ENCODE measurements around the gene GMDS.

The GMDS gene

DNA sequence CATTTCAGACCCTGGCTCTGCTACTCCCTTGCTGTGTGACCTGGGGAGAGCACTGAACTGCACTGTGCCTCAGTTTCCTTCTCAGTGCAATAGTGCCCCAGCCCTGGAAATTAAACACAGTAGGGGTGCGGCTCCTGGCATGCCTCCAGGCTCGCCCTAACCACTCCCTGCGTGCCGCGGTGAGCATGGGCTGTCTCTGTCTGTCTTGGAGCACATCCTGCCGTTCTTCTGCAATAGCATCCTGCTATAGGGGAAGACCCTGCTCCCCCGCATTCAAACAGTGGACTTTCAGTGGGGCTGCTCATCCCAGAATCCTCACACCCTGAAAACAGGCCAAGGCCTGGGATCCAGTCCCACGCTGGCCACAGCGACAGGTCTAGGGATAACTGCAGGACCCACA lies 506.2 kb downstream of the GMDS start:
- Histone ChIP-seq H3K9ac (ENCODE audit: low read depth, low read length) (no peak overlapping the region), H3K4me3 (ENCODE audit: low read depth, low read length) (no peak overlapping the region), H3K27me3 (ENCODE audit: control insufficient read depth, insufficient read depth, low read length) (no peaks in the 10 kb centered on the region), H3K36me3 (ENCODE audit: control insufficient read depth, insufficient read depth, low read length) (no peaks in the 10 kb centered on the region), H3K4me1 (ENCODE audit: control insufficient read depth, insufficient read depth, low read length) (no peaks in the 10 kb centered on the region), H3K27ac (ENCODE audit: low read depth, low read length) (no peak overlapping the region), H3K9me3 (ENCODE audit: control insufficient read depth, insufficient read depth, low read length) (no peaks in the 10 kb centered on the region)

DNA sequence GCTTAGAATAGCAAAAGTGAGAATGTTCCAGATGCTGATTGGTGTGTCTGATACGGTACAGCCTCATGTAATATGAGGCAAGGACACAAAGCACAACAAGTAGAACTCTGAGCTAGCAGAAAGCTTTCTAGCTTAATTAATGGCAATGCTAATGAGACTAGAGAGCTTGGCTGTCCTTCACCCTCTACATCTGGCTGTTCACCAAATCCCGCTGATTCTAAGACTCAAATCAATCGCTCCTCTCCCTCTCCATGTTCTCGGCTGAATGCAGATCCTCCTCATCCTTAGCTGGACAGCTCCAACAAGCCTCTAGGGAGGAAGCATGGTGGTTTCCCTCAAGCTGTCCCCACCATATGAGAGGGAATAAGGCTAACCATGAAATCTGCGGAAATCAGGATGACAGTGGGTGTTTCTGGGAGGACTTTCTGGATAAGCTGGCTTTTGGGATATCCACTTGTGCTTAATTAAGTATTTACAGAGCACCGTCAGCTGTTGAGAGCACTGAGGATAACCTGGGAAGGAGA lies 506.8 kb downstream of the GMDS start:
- no peak overlapping the region for H3K4me3 ChIP-seq (ENCODE audit: low read depth, low read length)
- no peaks in the 10 kb centered on the region for H3K36me3 ChIP-seq (ENCODE audit: control insufficient read depth, insufficient read depth, low read length)
- no peak overlapping the region for H3K9ac ChIP-seq (ENCODE audit: low read depth, low read length)
- no peaks in the 10 kb centered on the region for H3K27me3 ChIP-seq (ENCODE audit: control insufficient read depth, insufficient read depth, low read length)
- no peak overlapping the region for H3K27ac ChIP-seq (ENCODE audit: low read depth, low read length)
- H3K4me1 ChIP-seq (ENCODE audit: control insufficient read depth, insufficient read depth, low read length) = no peaks in the 10 kb centered on the region
- no peaks in the 10 kb centered on the region for H3K9me3 ChIP-seq (ENCODE audit: control insufficient read depth, insufficient read depth, low read length)

DNA sequence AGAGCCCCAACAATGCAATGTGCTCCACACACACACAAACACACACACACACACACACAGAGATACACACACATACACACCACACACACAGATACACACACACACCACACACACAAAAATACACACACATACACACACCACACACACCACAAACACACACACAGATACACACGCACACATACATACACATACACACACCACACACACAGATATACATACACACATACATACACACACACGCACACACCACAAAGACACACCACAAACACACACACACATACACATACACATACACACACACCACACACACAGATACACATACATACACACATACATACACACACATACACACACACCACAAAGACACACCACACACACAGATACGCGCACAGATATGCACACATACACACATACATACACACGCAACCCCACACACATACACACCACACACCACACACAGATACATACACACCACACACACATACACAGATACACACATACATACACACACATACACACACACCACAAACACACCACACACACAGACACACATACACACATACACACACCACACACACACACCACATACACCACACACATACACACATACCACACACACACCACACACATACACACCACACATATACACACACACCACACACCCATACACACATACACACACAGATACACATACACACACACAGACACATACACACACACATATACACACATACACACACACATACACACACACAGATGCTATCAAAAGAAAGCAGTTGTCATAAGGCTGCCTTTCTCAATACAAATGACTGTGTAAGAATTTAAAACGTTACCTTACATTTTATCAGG lies 507.7 kb downstream of the GMDS start:
- Histone ChIP-seq H3K9ac (ENCODE audit: low read depth, low read length) (no peak overlapping the region), H3K9me3 (ENCODE audit: control insufficient read depth, insufficient read depth, low read length) (no peaks in the 10 kb centered on the region), H3K27me3 (ENCODE audit: control insufficient read depth, insufficient read depth, low read length) (no peaks in the 10 kb centered on the region), H3K36me3 (ENCODE audit: control insufficient read depth, insufficient read depth, low read length) (no peaks in the 10 kb centered on the region), H3K27ac (ENCODE audit: low read depth, low read length) (no peak overlapping the region), H3K4me1 (ENCODE audit: control insufficient read depth, insufficient read depth, low read length) (no peaks in the 10 kb centered on the region), H3K4me3 (ENCODE audit: low read depth, low read length) (no peak overlapping the region)

DNA sequence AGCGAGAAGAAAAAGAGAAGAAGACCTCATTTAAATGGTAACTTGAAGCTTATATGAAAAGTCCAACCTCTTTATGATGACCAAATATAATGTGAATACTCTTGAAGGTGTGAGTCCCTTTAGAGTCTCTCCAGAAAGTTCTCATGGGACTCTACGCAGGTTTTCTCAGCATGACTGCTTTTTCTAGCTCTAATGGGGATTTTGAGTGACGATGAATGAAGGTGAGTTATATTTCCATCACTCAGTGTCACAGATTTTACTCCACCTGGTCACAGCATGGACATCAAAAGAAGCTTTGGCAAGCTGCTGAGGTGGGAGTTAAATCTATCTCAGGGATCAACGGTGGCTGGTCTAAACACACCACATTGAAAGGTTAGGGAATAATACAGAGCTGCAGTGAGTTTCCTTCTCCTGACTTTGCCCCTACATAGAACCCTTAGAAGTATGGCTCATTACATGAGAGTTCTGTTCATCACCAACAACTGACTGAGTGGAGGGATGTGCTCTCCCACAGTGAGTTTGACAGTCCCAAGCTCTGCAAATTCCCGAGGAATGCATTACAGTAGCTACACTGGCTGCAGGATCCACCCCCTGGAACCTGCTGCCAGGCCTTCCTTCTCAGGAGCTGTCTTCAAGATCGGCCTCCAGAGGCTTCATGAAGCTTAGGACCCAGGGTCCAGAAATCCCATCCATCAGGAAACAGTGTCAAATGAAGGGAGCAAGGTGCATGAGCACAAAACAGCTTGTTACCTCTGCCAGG lies 508.9 kb downstream of the GMDS start:
- H3K9me3 ChIP-seq (ENCODE audit: control insufficient read depth, insufficient read depth, low read length) = no peaks in the 10 kb centered on the region
- no peaks in the 10 kb centered on the region for H3K36me3 ChIP-seq (ENCODE audit: control insufficient read depth, insufficient read depth, low read length)
- no peak overlapping the region for H3K9ac ChIP-seq (ENCODE audit: low read depth, low read length)
- no peak overlapping the region for H3K27ac ChIP-seq (ENCODE audit: low read depth, low read length)
- H3K27me3 ChIP-seq (ENCODE audit: control insufficient read depth, insufficient read depth, low read length) = no peaks in the 10 kb centered on the region
- H3K4me3 ChIP-seq (ENCODE audit: low read depth, low read length) = no peak overlapping the region
- H3K4me1 ChIP-seq (ENCODE audit: control insufficient read depth, insufficient read depth, low read length) = no peaks in the 10 kb centered on the region

DNA sequence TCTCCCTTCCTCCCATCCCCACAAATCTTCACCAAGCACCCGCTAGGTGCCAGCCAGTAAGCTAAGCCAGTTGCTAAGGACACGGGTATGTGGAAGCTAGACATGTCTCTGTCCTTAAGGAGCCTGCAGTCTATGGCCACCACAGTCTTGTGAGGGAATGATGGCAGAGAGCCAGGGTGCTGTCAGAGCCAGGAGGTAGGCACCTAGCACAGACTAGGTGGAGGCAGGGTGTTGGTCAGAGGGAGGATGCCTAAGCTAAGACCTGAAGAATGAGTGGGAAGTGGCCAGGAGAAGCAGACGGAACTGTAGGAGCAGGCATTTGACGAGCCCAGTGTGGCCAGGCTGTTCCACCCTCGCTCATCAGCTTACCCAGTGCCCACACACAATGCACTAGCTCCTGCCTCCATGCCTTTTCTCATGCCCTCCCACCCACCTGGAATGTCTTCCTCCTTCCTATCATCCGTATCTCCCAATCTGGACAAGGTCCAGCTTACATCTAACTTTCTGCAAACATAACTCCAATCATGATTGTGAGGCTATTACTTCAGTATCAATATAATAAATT lies 510.1 kb downstream of the GMDS start:
- no peak overlapping the region for H3K4me3 ChIP-seq (ENCODE audit: low read depth, low read length)
- H3K27ac ChIP-seq (ENCODE audit: low read depth, low read length) = no peak overlapping the region
- no peak overlapping the region for H3K9ac ChIP-seq (ENCODE audit: low read depth, low read length)
- no peaks in the 10 kb centered on the region for H3K27me3 ChIP-seq (ENCODE audit: control insufficient read depth, insufficient read depth, low read length)
- no peaks in the 10 kb centered on the region for H3K9me3 ChIP-seq (ENCODE audit: control insufficient read depth, insufficient read depth, low read length)
- no peaks in the 10 kb centered on the region for H3K4me1 ChIP-seq (ENCODE audit: control insufficient read depth, insufficient read depth, low read length)
- no peaks in the 10 kb centered on the region for H3K36me3 ChIP-seq (ENCODE audit: control insufficient read depth, insufficient read depth, low read length)

DNA sequence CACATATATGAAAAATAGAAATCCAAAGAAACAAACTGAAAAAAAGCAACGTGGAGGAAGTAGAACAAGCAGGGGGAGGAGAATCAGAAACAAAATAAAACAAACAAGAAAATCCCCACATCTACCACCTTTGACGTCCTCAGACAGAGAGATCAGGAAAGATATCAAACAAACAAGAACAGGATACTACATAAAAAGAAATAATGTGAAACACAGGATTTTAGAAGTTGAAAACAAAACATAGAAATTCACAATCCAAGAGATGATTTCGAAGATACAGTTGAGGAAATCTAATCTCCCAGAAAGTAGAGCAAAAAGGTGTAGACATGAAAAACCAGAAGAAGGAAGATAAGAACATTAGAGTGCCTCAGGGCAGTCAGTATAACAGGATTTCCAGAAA lies 514.5 kb downstream of the GMDS start:
- Histone ChIP-seq H3K27ac (ENCODE audit: low read depth, low read length) (no peak overlapping the region), H3K27me3 (ENCODE audit: control insufficient read depth, insufficient read depth, low read length) (no peaks in the 10 kb centered on the region), H3K36me3 (ENCODE audit: control insufficient read depth, insufficient read depth, low read length) (no peaks in the 10 kb centered on the region), H3K4me1 (ENCODE audit: control insufficient read depth, insufficient read depth, low read length) (peaks cover 16% of the 10 kb centered on the region), H3K9me3 (ENCODE audit: control insufficient read depth, insufficient read depth, low read length) (no peaks in the 10 kb centered on the region), H3K9ac (ENCODE audit: low read depth, low read length) (no peak overlapping the region), H3K4me3 (ENCODE audit: low read depth, low read length) (no peak overlapping the region)

DNA sequence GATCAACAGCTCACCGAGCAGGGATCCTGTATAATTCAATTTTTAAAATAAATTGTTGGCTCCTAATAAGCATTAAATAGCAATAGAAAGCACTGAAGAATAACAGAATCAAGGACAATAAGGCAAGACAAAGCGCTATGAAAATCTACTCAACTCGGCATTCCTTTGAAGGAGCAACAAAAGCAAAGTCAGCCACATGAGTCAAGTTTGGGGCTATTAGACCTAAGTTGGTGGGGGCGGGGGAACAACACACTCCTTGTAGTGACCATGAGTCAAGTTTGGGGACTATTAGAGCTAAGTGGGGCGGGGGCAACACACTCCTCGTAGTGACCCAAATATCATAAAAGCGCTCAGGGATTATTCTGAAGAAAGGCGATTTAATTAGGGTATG lies 515.7 kb downstream of the GMDS start:
- Histone ChIP-seq H3K4me3 (ENCODE audit: low read depth, low read length) (no peak overlapping the region), H3K4me1 (ENCODE audit: control insufficient read depth, insufficient read depth, low read length) (peaks cover 17% of the 10 kb centered on the region), H3K27me3 (ENCODE audit: control insufficient read depth, insufficient read depth, low read length) (no peaks in the 10 kb centered on the region)

DNA sequence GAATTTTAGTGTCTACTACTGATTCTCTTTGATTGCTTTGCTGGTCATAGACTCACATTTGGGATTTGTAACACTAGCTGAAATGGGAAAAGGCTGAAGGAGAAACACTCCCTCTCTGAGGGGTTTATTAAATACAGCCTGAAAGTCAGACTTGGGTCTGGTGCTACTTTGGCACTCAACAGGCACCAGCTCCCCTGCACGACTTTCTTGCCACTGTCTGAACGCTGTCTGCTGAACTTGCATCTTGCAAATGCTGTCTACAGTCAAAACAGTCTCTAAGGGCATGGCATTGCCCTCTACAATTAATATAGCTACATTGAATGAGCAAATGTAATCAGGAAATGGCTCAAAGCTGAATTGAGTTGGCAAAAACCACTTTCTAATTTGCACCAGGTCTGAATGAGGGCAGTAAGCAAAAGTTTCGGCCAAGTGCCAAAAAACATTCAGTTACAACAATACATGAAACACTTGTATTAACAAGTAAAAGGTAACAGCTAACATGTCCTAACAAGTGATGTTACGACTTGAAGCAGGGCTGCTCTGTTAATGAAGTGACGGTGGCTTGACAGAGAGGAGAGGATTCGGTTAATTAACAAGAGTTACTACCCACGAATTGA lies 516.2 kb downstream of the GMDS start:
- H3K9ac ChIP-seq (ENCODE audit: low read depth, low read length) = no peak overlapping the region

More for the DNA sequence above, 515.7 kb downstream of the GMDS start:
- no peaks in the 10 kb centered on the region for H3K36me3 ChIP-seq (ENCODE audit: control insufficient read depth, insufficient read depth, low read length)
- H3K9me3 ChIP-seq (ENCODE audit: control insufficient read depth, insufficient read depth, low read length) = no peaks in the 10 kb centered on the region
- H3K27ac ChIP-seq (ENCODE audit: low read depth, low read length) = peak overlapping the region; percentile 23
- no peak overlapping the region for H3K9ac ChIP-seq (ENCODE audit: low read depth, low read length)

DNA sequence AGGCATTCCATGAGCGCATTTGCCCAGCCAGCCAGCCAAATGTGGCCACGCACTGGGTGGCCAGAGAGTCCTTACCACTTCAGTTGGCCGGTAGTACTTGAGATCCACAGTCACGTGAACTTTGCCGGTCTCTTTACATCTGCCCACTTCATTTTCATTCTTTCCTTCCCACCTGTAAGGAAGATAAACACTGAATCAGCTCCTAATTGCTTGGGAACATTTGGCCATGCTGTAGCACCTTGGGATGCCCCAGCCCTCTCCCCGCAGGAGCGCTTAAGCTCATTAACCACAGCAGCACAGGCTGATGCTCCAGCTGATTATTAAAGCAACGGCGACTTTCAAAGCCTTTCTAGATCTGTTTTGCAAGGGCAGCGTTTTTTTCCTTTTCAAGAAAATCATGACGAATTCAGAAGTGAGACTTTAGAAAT lies 519.0 kb downstream of the GMDS start:
- Histone ChIP-seq H3K9ac (ENCODE audit: low read depth, low read length) (no peak overlapping the region), H3K4me1 (ENCODE audit: control insufficient read depth, insufficient read depth, low read length) (peaks cover 29% of the 10 kb centered on the region), H3K4me3 (ENCODE audit: low read depth, low read length) (no peak overlapping the region), H3K27ac (ENCODE audit: low read depth, low read length) (no peak overlapping the region), H3K27me3 (ENCODE audit: control insufficient read depth, insufficient read depth, low read length) (no peaks in the 10 kb centered on the region), H3K9me3 (ENCODE audit: control insufficient read depth, insufficient read depth, low read length) (no peaks in the 10 kb centered on the region), H3K36me3 (ENCODE audit: control insufficient read depth, insufficient read depth, low read length) (no peaks in the 10 kb centered on the region)

More for the DNA sequence above, 516.2 kb downstream of the GMDS start:
- no peaks in the 10 kb centered on the region for H3K36me3 ChIP-seq (ENCODE audit: control insufficient read depth, insufficient read depth, low read length)
- no peak overlapping the region for H3K27ac ChIP-seq (ENCODE audit: low read depth, low read length)
- H3K9me3 ChIP-seq (ENCODE audit: control insufficient read depth, insufficient read depth, low read length) = no peaks in the 10 kb centered on the region
- H3K4me1 ChIP-seq (ENCODE audit: control insufficient read depth, insufficient read depth, low read length) = peaks cover 22% of the 10 kb centered on the region
- H3K4me3 ChIP-seq (ENCODE audit: low read depth, low read length) = no peak overlapping the region
- no peaks in the 10 kb centered on the region for H3K27me3 ChIP-seq (ENCODE audit: control insufficient read depth, insufficient read depth, low read length)

DNA sequence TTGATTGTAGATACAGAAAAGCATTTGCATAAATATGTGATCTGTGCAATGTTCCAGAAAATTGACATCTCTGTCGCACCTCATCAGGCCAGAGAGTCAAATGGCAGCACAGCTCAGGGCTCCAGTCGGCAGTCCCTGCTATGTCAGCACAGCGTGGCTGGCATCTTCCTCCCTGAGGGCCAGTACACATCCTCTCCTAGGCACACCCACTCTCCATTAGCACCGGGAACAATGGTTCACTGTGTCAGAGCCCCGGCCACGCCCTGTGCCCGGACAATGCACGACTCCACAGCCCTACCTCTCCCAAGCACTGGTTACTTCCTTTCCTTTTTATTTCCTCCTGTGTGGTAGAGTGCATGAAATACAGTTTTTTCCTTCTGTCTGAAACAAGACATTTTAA lies 520.8 kb downstream of the GMDS start:
- H3K4me3 ChIP-seq (ENCODE audit: low read depth, low read length) = no peak overlapping the region
- no peaks in the 10 kb centered on the region for H3K27me3 ChIP-seq (ENCODE audit: control insufficient read depth, insufficient read depth, low read length)
- H3K9ac ChIP-seq (ENCODE audit: low read depth, low read length) = no peak overlapping the region
- H3K4me1 ChIP-seq (ENCODE audit: control insufficient read depth, insufficient read depth, low read length) = peaks cover 35% of the 10 kb centered on the region
- H3K9me3 ChIP-seq (ENCODE audit: control insufficient read depth, insufficient read depth, low read length) = no peaks in the 10 kb centered on the region
- H3K36me3 ChIP-seq (ENCODE audit: control insufficient read depth, insufficient read depth, low read length) = no peaks in the 10 kb centered on the region
- peak overlapping the region; percentile 42 for H3K27ac ChIP-seq (ENCODE audit: low read depth, low read length)

All from HUES48 (cell line).